Caki2 (cell line): ENCODE measurements around the gene PRICKLE1. TPM values are rescaled to one million over a fixed set of nuclear protein-coding genes. Genes with fewer than 3 reads are reported as not detected.
A peak's percentile ranks its signal among the peaks of the same experiment; 100 is the strongest.

Experiments used
- DNase-seq: peaks from one replicate; pipeline ENCODE4 v3.0.0-alpha.2; 2015; ENCODE audit warnings: low read depth
- in situ Hi-C: cut with HindIII; loops from 2 replicates; pipeline ENCODE4 v1.10.0; 2016; ENCODE audit warnings: low sequenced_read_pairs, low pct_unique_long_range_greater_than_20kb, mixed read lengths
- total RNA-seq: library from RNA; depleted of rRNA; stranded (reverse); fragments of >200 nt; shearing (Covaris generic); gene quantifications from 2 replicates; pipeline ENCODE4 v1.2.3, GENCODE V29; 2014; ENCODE audit warnings: low replicate concordance

The PRICKLE1 gene
- total RNA-seq, 1 experiment from 2014 or later: 10.7 TPM

GRCh38 chr12:42442888-42443287 lies 146.7 kb downstream of the PRICKLE1 start:
- DNase-seq: no peak
- in situ Hi-C loops: no loop called here

- in situ Hi-C loops: no loop called here
- DNase-seq: no peak
Observed at GRCh38 chr12:42442311-42442759, 147.2 kb downstream of the PRICKLE1 start.

GRCh38 chr12:42440608-42441007 lies 148.9 kb downstream of the PRICKLE1 start:
- in situ Hi-C loops: no loop called here
- no peak for DNase-seq

GRCh38 chr12:42432517-42433140 lies 156.9 kb downstream of the PRICKLE1 start:
- in situ Hi-C loops: no loop called here

GRCh38 chr12:42428850-42429249 lies 160.7 kb downstream of the PRICKLE1 start:
- no peak for DNase-seq
- in situ Hi-C loops: no loop called here

More at GRCh38 chr12:42432517-42433140, 156.9 kb downstream of the PRICKLE1 start:
- no peak for DNase-seq

GRCh38 chr12:42426746-42427145 lies 162.8 kb downstream of the PRICKLE1 start:
- peak; percentile 80 for DNase-seq
- in situ Hi-C loops: no loop called here

- DNase-seq: no peak
- in situ Hi-C loops: no loop called here
Observed at GRCh38 chr12:42422785-42423184, 166.8 kb downstream of the PRICKLE1 start.

- DNase-seq: peak; percentile 70
- in situ Hi-C loops: no loop called here
Observed at GRCh38 chr12:42421844-42422779, 167.4 kb downstream of the PRICKLE1 start.

- DNase-seq: no peak
- in situ Hi-C loops: no loop called here
Observed at GRCh38 chr12:42420395-42420794, 169.2 kb downstream of the PRICKLE1 start.

- in situ Hi-C loops: no loop called here
- DNase-seq: peak; percentile 14
Observed at GRCh38 chr12:42410340-42410739, 179.2 kb downstream of the PRICKLE1 start.

- no peak for DNase-seq
- in situ Hi-C loops: no loop called here
Observed at GRCh38 chr12:42409471-42409870, 180.1 kb downstream of the PRICKLE1 start.

- in situ Hi-C loops: no loop called here
- peak; percentile 41 for DNase-seq
Observed at GRCh38 chr12:42407306-42407705, 182.2 kb downstream of the PRICKLE1 start.
